Measurements from ENCODE around the gene TMEM106C. TPM values are rescaled to one million over a fixed set of nuclear protein-coding genes. Genes with fewer than 3 reads are reported as not detected.

Gene TMEM106C
- total RNA-seq, 1 experiment from 2014 or later = 48.3 TPM

GRCh38 chr12:48008950-48009349, 45.6 kb downstream of the TMEM106C start (continued):
- TF ChIP-seq, protein P1, sequence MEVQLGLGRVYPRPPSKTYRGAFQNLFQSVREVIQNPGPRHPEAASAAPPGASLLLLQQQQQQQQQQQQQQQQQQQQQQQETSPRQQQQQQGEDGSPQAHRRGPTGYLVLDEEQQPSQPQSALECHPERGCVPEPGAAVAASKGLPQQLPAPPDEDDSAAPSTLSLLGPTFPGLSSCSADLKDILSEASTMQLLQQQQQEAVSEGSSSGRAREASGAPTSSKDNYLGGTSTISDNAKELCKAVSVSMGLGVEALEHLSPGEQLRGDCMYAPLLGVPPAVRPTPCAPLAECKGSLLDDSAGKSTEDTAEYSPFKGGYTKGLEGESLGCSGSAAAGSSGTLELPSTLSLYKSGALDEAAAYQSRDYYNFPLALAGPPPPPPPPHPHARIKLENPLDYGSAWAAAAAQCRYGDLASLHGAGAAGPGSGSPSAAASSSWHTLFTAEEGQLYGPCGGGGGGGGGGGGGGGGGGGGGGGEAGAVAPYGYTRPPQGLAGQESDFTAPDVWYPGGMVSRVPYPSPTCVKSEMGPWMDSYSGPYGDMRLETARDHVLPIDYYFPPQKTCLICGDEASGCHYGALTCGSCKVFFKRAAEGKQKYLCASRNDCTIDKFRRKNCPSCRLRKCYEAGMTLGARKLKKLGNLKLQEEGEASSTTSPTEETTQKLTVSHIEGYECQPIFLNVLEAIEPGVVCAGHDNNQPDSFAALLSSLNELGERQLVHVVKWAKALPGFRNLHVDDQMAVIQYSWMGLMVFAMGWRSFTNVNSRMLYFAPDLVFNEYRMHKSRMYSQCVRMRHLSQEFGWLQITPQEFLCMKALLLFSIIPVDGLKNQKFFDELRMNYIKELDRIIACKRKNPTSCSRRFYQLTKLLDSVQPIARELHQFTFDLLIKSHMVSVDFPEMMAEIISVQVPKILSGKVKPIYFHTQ (CRISPR knock-in tag; IDR thresholded peaks at IDR 0.05) = no peak

DNA sequence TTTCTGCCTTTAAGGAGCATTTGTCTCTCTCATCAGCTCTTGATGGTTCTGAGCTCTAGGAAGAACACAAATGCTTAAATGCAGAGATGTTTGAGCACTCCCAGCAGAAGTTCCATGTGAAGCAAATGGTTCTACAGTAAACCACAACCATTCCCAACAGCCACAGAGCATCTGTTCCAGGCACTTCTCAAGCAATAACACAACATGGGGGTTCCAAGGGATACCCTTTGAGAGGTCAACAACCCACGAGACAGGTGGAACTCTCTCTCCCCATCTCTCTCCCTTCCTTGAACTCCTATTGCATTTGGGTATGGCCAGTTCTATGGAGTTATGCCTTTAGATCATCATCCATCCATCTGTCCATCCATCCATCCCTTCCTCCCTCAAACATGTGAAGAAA, 46.1 kb downstream of the TMEM106C start:
- ATAC-seq = no peak
- TF ChIP-seq MXD4 (CRISPR knock-in tag; IDR thresholded peaks at IDR 0.05; ENCODE audit: borderline replicate concordance) = no peak
- TF ChIP-seq, protein P2, sequence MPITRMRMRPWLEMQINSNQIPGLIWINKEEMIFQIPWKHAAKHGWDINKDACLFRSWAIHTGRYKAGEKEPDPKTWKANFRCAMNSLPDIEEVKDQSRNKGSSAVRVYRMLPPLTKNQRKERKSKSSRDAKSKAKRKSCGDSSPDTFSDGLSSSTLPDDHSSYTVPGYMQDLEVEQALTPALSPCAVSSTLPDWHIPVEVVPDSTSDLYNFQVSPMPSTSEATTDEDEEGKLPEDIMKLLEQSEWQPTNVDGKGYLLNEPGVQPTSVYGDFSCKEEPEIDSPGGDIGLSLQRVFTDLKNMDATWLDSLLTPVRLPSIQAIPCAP (CRISPR knock-in tag; IDR thresholded peaks at IDR 0.05) = no peak
- no peak for TF ChIP-seq NFATC4 (CRISPR knock-in tag; IDR thresholded peaks at IDR 0.05)
- TF ChIP-seq TEAD1 (CRISPR knock-in tag; IDR thresholded peaks at IDR 0.05) = no peak
- TF ChIP-seq ZNF423 (CRISPR knock-in tag; IDR thresholded peaks at IDR 0.05) = no peak
- TF ChIP-seq E2F5 (CRISPR knock-in tag; IDR thresholded peaks at IDR 0.05) = no peak
- no peak for TF ChIP-seq ZNF121 (CRISPR knock-in tag; IDR thresholded peaks at IDR 0.05)
- TF ChIP-seq IRF2 (CRISPR knock-in tag; IDR thresholded peaks at IDR 0.05; ENCODE audit: borderline replicate concordance, low read depth) = no peak
- TF ChIP-seq RORB (CRISPR knock-in tag; IDR thresholded peaks at IDR 0.05) = no peak
- no peak for TF ChIP-seq NFE2L1 (CRISPR knock-in tag; IDR thresholded peaks at IDR 0.05)
- TF ChIP-seq SP1 (CRISPR knock-in tag; conservative IDR thresholded peaks at IDR 0.05) = no peak
- no peak for TF ChIP-seq EMX1 (CRISPR knock-in tag; IDR thresholded peaks at IDR 0.05)
- TF ChIP-seq HMGA2 (CRISPR knock-in tag; IDR thresholded peaks at IDR 0.05) = no peak

DNA sequence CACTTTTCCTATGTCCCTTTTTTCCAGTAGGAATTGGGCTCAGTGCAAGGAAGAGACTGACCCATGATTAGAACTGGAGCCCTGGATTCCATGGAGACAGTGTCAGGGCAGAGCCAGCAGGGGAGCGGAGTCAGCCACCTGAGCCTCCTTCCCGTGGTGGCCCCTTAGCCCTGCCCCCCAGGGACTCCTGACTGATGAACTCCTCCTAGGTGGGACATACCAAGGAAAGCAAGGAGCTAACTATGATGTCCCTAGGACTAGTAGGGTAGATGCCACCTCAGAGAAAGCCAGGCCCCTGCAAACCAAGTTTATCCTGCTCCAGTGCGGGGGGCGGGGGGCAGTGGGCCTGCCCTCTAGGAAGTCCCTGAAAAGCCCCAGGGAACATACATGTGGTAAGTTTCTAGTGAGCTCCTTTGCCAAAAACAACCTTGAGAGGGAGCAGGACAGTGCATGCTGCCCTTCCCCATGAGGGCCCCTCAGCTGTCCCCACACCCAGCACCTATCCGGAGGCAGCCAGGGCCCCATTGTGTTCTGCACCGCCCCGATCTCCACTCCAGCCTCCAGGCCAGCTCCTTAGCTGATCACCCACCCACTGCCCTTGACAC, 47.1 kb downstream of the TMEM106C start:
- CTCF ChIA-PET = interaction anchor here (0.9 to 1.2 kb wide), 2 partner anchors 14 to 26 kb away, joined by 3 to 4 read pairs; no protein-coding TSS in a partner anchor
- no peaks in the 10 kb centered on the region for H3K36me3 Mint-ChIP-seq
- DNase-seq (ENCODE audit: low spot score) (no peak), ATAC-seq (no peak)
- H3K27ac Mint-ChIP-seq = no peak overlapping the region
- H3K4me3 Mint-ChIP-seq = no peak overlapping the region
- H3K4me1 Mint-ChIP-seq = peaks cover 7% of the 10 kb centered on the region
- peaks cover 100% of the 10 kb centered on the region for H3K27me3 Mint-ChIP-seq (ENCODE audit: low read depth)
- no peaks in the 10 kb centered on the region for H3K9me3 Mint-ChIP-seq
- POLR2A ChIA-PET = interaction anchor here (1.1 kb wide), 1 partner anchor 106 kb away, joined by 3 read pairs; the partner anchor contains the start of gene VDR
- no peak for TF ChIP-seq SMAD3 (CRISPR knock-in tag; IDR thresholded peaks at IDR 0.05; ENCODE audit: borderline replicate concordance)
- TF ChIP-seq, protein P3, sequence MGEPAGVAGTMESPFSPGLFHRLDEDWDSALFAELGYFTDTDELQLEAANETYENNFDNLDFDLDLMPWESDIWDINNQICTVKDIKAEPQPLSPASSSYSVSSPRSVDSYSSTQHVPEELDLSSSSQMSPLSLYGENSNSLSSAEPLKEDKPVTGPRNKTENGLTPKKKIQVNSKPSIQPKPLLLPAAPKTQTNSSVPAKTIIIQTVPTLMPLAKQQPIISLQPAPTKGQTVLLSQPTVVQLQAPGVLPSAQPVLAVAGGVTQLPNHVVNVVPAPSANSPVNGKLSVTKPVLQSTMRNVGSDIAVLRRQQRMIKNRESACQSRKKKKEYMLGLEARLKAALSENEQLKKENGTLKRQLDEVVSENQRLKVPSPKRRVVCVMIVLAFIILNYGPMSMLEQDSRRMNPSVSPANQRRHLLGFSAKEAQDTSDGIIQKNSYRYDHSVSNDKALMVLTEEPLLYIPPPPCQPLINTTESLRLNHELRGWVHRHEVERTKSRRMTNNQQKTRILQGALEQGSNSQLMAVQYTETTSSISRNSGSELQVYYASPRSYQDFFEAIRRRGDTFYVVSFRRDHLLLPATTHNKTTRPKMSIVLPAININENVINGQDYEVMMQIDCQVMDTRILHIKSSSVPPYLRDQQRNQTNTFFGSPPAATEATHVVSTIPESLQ (CRISPR knock-in tag; IDR thresholded peaks at IDR 0.05) = no peak
- no peak for TF ChIP-seq ZBTB21 (CRISPR knock-in tag; IDR thresholded peaks at IDR 0.05; ENCODE audit: borderline replicate concordance)
- no peak for TF ChIP-seq HMGA2 (CRISPR knock-in tag; IDR thresholded peaks at IDR 0.05)
- no peak for TF ChIP-seq ESRRA (CRISPR knock-in tag; IDR thresholded peaks at IDR 0.05; ENCODE audit: borderline replicate concordance)
- TF ChIP-seq, protein P4, sequence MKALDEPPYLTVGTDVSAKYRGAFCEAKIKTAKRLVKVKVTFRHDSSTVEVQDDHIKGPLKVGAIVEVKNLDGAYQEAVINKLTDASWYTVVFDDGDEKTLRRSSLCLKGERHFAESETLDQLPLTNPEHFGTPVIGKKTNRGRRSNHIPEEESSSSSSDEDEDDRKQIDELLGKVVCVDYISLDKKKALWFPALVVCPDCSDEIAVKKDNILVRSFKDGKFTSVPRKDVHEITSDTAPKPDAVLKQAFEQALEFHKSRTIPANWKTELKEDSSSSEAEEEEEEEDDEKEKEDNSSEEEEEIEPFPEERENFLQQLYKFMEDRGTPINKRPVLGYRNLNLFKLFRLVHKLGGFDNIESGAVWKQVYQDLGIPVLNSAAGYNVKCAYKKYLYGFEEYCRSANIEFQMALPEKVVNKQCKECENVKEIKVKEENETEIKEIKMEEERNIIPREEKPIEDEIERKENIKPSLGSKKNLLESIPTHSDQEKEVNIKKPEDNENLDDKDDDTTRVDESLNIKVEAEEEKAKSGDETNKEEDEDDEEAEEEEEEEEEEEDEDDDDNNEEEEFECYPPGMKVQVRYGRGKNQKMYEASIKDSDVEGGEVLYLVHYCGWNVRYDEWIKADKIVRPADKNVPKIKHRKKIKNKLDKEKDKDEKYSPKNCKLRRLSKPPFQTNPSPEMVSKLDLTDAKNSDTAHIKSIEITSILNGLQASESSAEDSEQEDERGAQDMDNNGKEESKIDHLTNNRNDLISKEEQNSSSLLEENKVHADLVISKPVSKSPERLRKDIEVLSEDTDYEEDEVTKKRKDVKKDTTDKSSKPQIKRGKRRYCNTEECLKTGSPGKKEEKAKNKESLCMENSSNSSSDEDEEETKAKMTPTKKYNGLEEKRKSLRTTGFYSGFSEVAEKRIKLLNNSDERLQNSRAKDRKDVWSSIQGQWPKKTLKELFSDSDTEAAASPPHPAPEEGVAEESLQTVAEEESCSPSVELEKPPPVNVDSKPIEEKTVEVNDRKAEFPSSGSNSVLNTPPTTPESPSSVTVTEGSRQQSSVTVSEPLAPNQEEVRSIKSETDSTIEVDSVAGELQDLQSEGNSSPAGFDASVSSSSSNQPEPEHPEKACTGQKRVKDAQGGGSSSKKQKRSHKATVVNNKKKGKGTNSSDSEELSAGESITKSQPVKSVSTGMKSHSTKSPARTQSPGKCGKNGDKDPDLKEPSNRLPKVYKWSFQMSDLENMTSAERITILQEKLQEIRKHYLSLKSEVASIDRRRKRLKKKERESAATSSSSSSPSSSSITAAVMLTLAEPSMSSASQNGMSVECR (CRISPR knock-in tag; IDR thresholded peaks at IDR 0.05; ENCODE audit: borderline replicate concordance) = no peak
- TF ChIP-seq, protein P5, sequence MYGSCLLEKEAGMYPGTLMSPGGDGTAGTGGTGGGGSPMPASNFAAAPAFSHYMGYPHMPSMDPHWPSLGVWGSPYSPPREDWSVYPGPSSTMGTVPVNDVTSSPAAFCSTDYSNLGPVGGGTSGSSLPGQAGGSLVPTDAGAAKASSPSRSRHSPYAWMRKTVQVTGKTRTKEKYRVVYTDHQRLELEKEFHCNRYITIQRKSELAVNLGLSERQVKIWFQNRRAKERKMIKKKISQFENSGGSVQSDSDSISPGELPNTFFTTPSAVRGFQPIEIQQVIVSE (CRISPR knock-in tag; IDR thresholded peaks at IDR 0.05; ENCODE audit: borderline replicate concordance) = no peak
- no peak for TF ChIP-seq FOXP1 (CRISPR knock-in tag; IDR thresholded peaks at IDR 0.05; ENCODE audit: borderline replicate concordance)
- no peak for TF ChIP-seq E2F5 (CRISPR knock-in tag; IDR thresholded peaks at IDR 0.05)

More for the DNA sequence above, 46.1 kb downstream of the TMEM106C start:
- H3K4me1 Mint-ChIP-seq = peaks cover 12% of the 10 kb centered on the region
- H3K4me3 Mint-ChIP-seq = no peak overlapping the region
- ChIA-PET CTCF (no interaction called here), POLR2A (no interaction called here)
- H3K27me3 Mint-ChIP-seq (ENCODE audit: low read depth) = peaks cover 100% of the 10 kb centered on the region
- H3K36me3 Mint-ChIP-seq = no peaks in the 10 kb centered on the region
- no peak for DNase-seq (ENCODE audit: low spot score)
- no peak overlapping the region for H3K27ac Mint-ChIP-seq
- H3K9me3 Mint-ChIP-seq = no peaks in the 10 kb centered on the region
